CD4-positive, alpha-beta T cell treated with Interleukin-10 for 1 hour (primary cell): ENCODE measurements around the gene CISH.
A peak's percentile ranks its signal among the peaks of the same experiment; 100 is the strongest.

Experiments used
- DNase-seq: peaks from one replicate; pipeline ENCODE4 v3.0.0-alpha.2; 2020

Gene CISH

DNA sequence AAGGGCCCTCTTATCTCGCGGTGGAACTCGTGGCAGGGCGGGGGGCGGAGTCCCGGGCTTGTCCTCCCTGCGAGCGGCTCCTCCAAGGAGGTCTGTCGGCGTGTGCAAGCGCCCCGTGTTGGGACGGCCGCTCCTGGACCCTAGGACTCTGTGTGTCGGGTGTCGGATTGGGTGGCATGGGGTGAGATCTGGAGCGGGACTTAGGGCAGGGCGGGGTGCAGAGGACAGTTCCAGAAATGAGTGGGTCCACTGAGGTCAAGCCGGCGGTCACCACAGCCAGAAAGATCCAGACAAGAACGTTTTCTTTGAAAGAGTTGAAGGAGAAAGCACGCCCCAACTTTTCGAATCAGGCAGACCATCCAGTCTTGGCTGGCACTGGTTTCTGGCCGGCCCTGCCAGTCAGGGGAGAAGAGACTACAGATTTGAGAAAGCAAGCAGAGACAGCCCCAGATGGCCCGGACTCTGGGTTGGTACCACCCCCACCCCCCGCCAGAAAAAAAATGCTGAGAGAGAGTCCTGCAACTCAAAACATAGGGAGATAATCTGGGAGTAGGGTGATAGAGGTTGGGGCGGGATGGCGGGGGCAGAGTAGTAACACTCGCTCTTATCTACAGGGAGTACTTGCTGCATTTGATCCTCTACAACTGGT is 784 bp upstream of the CISH start:
- DNase-seq = no peak

DNA sequence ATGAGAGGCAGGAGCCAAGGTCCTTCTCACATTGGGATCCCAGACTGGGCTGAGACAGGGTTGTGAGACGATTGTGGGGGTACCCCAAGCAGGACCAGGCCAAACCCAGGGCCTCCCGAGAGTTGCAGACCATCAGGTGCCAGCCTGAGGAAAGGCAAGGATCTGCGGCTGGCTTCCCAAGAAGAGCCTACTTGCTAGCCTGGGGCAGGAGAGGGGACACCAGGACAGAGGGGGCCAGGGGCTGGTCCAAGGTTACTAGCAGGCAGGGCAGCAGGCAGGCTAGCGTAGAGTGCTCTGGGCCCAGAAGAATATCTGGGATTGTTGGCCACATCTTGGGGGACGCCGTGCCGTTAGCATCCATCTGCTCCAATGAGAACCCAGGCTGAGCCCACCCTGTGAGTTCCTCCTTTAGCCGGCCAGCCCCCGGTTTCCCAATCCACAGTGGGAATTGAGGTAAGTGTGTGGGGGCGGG is 546 bp downstream of the CISH start:
- no peak for DNase-seq

DNA sequence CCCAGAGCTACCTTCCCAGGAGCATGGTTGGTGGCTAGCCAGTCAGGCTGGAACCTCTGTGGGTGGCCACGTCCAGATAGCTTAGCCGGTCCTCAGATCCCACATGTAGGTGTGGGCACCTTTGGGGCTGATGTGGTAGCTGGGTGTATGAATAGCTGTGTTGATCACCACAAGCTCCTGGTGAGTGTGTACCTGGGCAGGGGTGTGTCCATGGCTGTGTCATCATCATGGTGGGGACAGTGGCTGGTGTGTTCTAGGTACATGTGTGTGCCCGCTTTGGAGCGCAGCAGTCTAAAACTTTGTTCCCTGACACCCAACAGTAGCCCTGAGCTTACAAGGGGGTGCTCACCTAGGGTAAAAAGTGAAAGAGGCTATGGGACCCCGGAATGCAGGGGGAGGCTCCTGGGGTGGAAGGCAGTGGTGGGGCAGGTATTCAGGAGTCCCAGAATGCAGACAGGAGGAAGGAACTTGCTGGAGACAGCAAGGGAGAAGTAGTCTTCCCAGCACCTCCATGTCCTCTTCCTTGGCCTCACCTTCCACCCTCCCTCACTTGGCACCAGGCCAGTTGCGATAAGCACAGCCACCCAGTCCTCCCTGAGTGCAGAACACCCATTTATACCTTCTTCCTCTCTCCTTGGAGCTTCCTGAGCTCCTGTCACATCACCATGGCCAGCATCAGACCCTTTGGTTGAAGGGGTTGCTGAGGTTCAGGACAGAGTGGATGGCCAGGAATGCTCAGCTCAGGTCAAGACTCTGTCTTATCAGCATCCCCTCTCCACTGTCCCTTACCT is 1.2 kb downstream of the CISH start:
- no peak for DNase-seq

DNA sequence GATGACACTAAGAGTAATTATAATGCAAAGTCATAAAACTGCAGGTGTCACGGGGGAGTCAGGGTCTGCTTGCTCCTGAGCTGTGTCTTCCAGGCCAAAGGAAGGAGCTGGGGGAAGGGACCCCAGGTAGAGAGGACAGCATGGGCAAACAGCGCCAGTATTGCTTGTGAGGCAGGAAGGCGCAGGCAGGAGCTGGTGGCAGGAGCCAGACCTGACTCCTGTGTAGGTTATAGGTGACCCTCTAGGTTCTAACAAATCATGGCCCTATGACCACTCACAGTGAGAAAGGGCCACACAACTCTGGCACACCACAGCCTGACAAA is 1.9 kb downstream of the CISH start:
- DNase-seq = no peak

DNA sequence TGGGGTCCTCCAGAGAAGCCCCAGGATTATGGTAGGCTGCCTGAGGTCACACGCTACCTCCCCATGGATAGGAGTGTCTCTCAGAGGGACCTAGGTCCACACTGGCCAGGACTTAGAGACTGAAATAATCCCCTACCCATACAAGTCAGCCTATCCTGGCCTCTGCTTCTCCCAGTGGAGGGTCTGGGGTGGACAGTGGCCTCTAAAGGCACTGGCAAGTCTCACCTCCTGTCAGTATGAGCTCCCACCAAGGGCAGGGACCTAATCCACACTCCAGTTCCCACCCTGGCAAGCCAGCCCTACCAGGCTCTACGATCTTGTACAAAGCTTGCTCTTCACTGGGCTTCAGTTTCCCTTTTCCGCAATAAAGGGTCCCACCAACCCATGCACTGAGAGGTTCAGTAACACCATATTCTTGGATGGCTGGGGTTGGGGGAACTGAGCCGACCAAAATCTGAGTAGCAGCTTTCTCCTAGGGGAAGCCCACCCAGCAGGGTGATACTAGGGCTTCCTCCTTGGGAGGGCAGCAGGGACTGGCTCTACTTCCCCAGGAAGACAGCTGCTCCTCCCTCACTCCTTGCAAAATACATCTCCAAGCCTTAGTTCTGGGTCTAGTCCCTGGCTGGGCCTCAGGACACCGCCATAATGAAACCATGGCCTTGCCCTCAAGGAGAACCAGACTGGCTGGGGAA is 2.4 kb downstream of the CISH start:
- DNase-seq = no peak

DNA sequence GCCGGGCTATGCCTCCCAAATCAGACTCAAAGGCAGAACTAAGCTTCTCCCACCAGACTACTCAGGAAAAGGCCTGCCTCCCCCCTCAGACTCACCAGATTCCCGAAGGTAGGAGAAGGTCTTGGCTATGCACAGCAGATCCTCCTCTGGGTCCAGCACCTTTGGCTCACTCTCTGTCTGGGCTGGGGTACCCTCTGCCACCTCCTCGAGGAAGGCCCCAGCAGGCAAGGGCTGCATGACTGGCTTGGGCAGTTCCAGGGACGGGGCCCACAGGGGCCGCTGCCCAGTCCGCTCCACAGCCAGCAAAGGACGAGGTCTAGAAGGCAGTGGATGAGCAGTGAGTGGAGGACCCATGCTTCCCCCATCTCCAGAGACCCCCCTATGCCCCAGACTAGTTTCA is 3.3 kb downstream of the CISH start:
- no peak for DNase-seq

DNA sequence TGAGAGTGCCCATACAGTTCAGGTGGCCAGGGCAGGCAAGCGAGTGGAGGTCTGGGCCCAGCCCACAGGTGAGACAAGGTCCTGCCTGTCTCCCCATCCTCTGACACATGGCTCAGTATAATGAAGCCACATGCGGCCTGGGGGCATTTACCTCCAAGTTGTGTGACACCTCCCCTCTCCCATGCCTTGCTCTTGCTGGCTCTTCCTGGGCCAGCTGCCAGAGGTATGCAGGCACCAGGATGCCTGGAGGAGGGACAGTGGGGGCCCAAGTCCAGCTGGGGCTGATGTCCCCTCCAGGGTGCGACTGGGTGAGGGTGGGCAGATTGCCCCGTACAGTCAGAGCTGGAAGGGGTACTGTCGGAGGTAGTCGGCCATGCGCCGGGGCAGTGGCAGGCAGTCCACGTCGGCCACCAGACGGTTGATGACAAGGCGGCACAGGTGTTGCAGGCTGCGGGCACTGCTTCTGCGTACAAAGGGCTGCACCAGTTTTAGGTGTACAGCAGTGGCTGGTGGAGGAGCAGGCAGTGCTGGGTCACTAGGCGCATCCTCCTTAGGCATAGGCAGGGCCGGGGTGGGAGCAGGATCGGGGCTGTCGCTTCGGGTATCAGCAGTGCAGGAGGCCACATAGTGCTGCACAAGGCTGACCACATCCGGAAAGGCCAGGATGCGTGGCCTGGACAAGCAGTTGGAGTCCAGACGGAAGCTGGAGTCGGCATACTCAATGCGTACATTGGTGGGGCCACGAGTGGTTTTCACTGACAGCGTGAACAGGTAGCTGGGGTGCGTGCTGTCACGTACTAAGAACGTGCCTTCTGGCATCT is 4.1 kb downstream of the CISH start:
- no peak for DNase-seq

DNA sequence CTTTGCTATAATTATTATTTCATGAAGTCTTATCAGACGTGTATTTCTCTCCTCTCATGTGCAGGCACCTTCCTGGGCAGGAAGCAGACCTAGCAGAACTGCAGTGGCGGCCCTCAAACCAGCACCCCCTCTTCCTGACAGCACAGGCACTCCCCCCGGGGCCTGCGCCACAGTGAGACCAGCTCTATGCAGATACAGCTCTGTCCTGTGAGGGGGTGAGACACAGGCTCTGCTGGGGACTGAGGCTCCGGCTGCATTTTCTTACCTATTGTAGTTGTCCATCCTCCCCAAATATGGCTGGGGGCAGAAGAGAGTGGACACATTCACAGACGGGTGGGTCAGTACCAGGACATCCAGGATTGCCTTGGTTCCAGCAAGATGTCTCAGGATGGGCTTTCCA is 5.0 kb downstream of the CISH start:
- peak; percentile 55 for DNase-seq

DNA sequence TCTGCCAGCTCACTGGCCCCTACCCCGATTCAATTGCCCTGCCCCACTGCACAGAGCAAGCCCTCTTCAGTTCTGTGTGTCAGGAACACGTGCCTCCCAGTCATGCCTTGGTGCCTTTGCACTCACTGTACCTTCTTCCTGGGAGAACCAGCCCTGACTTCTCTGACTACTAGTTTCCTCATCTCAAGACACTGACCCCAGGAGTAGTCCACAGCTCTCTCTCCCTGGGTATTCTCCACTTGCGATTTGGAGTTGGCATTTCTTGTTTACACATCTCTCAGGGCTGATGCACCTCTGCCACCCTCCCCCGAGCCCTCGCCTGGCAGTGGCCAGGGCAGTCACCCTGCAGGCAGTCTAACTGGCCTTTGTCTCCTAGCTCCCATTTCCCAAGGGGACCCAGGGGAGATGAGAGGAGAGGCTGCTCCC is 5.7 kb downstream of the CISH start:
- DNase-seq = no peak

DNA sequence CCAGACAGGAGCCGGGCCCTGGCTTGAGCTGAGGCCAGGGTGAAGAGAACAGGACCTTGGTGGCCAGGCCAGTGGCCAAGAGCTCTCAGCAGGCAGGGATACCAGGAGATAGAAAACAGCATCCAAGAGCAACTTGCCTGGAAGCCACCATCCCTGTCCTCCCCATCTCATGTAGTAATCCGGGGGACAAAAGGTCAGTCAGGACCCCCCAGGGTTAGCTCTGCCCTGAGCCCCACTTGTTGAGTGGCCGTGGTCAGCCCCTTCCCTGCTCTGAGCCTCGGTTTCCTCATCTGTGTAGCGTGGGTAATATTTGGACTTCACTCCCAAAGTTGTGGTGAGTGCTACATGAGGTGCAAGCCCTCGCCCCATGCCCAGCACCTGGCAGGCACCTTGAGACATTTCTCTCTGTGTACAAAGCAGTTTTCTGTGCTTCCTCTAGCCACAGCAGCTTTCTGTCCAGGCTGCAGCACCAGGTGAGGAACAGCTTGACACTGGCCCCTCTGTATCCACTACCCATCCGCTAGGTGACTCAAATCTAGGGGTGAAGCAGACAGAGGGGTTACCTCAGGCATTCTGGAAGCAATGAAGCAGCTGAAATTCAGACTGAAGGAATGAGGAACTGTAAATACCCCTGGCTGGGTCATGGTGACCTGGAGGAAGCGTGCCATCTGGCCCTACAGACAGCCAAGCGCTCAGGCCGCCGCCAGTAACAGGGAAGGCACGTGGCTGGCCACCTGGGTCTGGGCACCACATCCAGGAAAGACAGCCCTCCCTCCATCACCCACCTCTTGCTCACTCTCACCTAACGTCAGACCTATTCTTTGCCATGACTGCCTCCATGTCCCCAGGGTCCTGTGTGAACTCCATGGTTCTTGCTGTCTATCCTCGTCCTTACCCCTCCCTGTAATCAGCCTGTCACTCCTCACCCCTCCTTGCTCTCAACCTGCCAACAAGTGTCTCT is 6.7 kb downstream of the CISH start:
- DNase-seq = no peak

DNA sequence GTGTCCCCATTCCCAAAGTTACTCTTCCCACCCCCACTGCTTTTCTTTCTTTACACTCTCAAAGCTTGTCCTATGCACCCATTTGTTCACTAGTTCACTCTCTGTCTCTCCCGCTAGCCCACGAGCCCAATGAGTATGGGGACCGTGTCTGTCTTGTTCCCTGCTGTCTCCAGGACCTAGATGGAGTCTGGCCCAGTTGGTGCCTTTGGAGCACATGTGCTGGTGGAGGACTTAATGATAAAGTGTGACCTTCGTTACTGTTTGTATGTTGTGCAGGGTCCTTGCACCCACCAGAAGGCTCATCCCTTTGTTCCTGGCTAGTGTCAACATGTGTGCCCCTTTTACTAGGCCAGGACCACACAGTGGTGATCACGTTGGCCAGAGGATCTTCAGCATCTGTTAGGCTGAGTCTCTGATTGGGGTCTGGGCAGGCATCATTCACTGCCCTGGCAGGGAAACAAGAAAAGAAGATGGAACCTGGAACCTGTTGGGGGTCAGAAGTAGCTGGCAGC is 7.4 kb downstream of the CISH start:
- DNase-seq = no peak

DNA sequence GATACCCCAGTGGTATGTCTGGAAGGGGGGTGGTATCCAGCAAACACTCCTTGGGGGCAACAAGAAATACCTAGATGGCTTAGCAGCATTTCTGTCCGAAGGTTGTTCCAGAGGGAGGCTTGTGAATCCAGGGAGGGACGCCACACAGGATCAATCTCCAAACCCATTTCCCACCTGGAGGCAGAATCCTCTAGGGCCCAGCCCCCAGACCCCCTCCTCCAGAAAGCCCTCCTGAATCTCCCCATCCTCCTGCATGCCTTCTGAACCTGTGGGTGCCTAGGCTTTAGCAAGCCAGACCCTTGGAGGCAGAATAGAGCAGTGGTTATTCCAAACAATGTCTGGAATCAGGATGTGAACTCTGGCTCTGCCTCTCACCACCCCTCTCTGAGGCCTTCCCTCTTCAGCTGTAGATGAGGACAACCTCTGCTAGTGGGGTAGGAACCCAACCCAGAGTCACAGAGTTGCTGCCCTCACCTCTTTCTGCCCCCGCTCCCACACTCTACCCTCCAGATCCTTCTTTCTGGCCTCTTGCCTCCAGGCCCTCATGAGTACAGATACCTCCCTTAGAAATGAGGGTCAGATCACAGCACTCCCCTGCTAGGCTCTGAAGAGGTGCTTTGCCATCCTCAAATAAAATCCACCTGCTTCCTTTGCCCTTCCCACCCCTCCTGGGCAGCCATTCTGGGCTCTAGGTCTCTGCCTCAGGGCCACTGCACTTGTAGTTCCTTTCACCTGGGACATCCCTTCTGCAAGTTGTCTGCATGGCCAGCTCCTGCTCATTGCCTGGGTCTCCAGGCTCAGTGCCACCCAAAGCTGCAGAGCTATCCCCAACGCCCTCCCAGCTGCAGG is 8.1 kb downstream of the CISH start:
- DNase-seq = no peak

DNA sequence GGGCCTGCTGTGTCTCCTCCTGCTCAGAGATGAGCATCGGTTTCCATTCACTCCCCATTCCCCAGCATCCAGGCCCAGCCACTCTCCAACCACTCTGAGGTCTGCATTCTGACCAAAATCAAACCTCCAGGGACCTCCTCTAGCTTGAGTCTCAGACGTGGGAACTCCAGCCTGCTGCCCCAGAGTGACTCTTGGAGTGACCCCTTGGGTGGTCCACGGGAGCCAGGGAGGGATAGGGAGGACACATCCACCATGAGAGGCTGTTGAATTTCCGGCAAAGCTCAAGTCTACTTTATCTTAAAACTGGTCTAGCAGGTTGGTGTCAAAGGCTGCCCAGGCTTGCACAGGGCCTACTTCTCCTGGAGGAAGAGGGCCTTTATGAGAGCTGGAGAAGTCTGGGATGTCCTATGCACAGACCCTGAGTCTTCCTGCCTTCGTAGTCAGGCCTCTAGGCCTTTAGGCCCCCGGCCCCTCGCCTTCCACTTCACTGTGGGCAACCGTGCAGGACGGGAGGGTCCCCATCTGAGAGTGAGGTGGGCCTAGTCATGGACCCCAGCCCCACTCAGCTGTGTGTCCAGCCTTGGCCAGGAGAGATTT is 8.9 kb downstream of the CISH start:
- DNase-seq = no peak

DNA sequence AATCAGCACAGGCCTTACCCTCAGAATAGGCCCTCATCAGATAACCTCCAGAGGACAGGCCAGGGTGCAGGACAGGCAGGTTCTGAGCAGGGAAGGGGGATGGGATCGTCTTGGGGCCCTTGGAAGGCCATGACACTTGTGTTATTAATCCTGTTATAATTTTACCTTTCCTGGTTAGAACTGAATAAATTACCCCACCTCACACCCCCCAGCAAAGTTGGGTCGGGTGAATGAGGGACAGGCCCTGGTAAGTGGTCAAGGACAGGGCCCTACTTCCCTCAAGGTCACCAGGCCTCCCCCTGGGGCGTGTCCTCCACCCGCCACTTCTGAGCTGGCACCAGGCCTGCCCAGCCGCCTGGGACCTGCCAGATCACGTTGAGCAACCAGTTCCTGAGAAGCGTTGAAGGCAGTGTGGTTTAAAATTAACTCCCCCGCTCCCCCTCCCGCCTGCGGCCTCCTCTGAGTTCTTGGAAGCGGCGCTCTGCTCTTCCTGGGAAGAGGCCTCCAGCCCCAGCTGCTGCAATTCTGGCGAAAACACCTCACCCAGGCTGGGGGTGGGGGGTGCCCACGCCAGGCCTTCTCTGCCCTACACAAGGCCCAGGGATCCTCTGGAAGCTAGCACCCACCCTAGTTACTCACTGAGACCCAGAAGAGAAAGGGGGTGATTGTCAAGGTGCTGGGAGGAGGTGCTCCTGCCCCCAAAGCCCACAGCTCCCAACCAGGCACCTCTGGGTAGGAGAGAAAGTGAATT is 10.6 kb downstream of the CISH start:
- DNase-seq = peak; percentile 76

DNA sequence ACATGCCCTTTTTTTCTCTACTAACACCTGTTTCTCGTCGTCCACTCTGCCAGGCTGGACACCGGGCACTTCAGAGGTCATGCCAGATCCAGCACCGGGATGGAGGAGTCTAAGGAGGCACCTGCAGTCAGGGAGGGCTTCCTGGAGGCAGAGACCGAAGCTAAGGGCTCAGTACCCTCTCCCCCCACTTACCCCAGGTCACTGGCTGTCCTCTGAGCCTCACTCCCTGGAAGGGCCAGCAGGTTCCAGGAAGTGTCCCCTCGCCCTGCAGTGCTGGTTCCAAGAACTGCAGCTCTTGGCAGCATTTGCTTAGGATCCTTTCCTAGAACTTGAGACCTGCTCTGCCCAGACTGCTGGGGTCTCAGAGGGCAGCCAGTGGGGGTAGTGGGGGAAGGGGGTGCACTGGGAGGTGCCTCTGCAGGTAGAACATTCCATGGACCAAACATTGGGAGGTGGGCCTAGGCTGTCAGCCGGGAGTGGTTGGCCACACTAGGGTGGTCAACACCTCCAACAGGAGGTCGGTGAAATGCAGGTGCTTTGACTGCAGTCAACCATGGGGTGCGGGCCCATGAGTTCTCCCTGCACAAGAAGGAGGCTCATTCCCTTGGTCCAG is 11.3 kb downstream of the CISH start:
- no peak for DNase-seq

DNA sequence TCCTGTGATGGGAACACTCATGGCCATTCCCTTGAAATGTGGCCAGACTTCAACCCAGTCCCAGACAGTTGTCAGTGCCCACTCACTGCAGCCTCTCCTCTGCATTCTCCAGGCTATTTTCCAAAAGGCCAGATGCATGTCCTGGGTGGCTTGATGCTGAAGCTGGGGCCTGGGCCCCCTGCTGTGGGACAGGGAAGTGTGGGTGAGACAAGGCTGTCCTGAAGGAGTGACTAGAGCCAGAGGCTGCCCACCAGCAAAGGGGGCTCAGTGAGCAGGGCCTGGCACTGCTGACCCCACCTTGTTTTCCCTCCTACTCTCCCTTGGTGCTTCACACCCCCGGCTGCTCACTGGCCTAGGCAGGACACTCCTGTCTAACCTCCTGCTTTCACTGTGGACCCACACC is 11.9 kb downstream of the CISH start:
- DNase-seq = no peak

DNA sequence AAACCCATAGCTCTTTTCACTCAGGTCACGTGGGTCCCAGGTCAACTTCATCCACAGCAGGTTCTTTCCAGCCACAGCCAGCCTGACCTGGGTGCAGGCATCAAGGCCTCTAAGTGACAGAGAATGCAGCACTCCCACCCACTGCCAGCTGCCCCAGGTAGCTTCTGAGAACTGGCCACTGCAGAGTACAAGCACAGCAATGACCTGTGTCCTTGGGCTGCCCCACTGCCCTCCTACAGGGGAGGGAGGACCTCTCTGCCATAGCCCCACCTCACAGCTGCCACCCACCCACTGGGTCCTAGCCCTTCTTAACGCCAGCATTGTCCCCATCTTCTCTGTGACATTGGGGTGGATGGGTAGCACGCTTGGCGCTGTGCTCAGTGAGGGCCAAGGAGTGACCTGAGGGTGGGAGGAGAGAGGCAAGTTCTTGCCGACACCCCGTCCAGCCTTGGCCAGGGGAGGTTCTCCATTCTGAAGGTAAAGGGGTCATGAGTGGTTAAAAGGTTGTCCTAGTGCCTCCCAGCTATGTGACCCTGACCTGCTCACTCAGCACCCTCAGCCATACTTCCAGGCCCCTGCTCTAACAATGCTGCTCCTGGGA is 12.4 kb downstream of the CISH start:
- DNase-seq = no peak

DNA sequence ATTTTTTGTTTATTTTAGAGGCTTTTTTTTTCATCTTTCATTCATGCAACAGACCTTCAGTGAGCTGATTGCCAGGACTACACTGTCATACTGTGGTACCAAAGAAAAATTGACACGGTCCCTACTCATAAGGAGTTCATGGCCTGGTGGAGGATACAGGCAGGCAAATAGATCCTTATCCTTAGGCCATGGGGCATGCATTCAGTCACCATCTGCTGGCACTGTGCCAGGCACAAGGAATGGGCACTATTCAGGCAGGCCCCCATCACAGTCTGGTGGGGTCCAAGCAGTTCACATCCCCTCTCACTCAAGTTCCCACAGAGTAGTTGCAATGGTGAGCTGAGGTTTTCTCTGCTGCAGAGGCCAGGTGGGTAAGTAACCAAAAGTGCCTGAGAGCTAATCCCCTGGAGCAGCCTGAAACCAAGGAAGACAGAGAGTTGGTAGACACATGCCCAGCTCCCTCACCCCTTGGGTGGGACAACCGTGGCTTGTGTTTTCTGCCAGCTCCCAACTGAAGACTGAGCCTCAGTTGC is 17.3 kb downstream of the CISH start:
- no peak for DNase-seq
